GM23248 (cell line): ENCODE results near the gene SSTR5. TPM values are rescaled to one million over a fixed set of nuclear protein-coding genes. Genes with fewer than 3 reads are reported as not detected.

ENCODE experiments used
- DNase-seq: peaks from one replicate; pipeline ENCODE4 v3.0.0-alpha.2; 2015
- H2AFZ ChIP-seq: fragments of 200-600 bp; sonication (generic); 2 replicates; pipeline ENCODE4 v1.6.1; 2016; ENCODE audit warnings: antibody characterized with exemption
- H3F3A ChIP-seq: fragments of 200-600 bp; sonication (generic); 2 replicates; pipeline ENCODE4 v1.6.1; 2016; ENCODE audit warnings: mild to moderate bottlenecking, antibody characterized with exemption, mixed run types; ENCODE audit not compliant: insufficient read depth
- H3K27ac ChIP-seq: fragments of 200-600 bp; sonication (generic); 2 replicates; pipeline ENCODE4 v1.5.1; 2016; ENCODE audit warnings: mild to moderate bottlenecking
- H3K27me3 ChIP-seq: fragments of 200-600 bp; sonication (generic); replicated peaks from 2 replicates; pipeline ENCODE4 v1.6.1; 2016; ENCODE audit warnings: mild to moderate bottlenecking; ENCODE audit not compliant: insufficient read depth
- H3K36me3 ChIP-seq: fragments of 200-600 bp; sonication (generic); 2 replicates; pipeline ENCODE4 v1.6.1; 2016; ENCODE audit warnings: low read depth, mild to moderate bottlenecking
- H3K4me1 ChIP-seq: fragments of 200-600 bp; sonication (generic); 2 replicates; pipeline ENCODE4 v1.6.1; 2016; ENCODE audit warnings: mild to moderate bottlenecking; ENCODE audit not compliant: insufficient read depth
- H3K4me2 ChIP-seq: fragments of 200-600 bp; sonication (generic); one replicate; pipeline ENCODE4 v1.6.1; 2016; ENCODE audit warnings: mild to moderate bottlenecking; ENCODE audit not compliant: unreplicated experiment
- H3K4me3 ChIP-seq: fragments of 200-600 bp; sonication (generic); 2 replicates; pipeline ENCODE4 v1.5.1; 2016; ENCODE audit warnings: mild to moderate bottlenecking
- H3K79me2 ChIP-seq: fragments of 200-600 bp; sonication (generic); 2 replicates; pipeline ENCODE4 v1.6.1; 2016; ENCODE audit warnings: mild to moderate bottlenecking; ENCODE audit not compliant: insufficient read depth
- H3K9ac ChIP-seq: fragments of 200-600 bp; sonication (generic); 2 replicates; pipeline ENCODE4 v1.6.1; 2016; ENCODE audit warnings: mild to moderate bottlenecking
- H3K9me2 ChIP-seq: fragments of 200-600 bp; sonication (generic); 2 replicates; pipeline ENCODE4 v1.6.1; 2016; ENCODE audit warnings: mixed run types, mild to moderate bottlenecking, moderate library complexity; ENCODE audit not compliant: insufficient read depth
- H3K9me3 ChIP-seq: fragments of 200-600 bp; sonication (generic); one replicate; pipeline ENCODE4 v1.6.1; 2017; ENCODE audit warnings: low read depth
- H4K20me1 ChIP-seq: fragments of 200-600 bp; sonication (generic); 2 replicates; pipeline ENCODE4 v1.6.0; 2016; ENCODE audit not compliant: insufficient read depth
- EZH2 ChIP-seq: fragments of 200-600 bp; sonication (generic); IDR thresholded peaks from 2 replicates; pipeline ENCODE4 v1.6.1; 2018; ENCODE audit warnings: antibody characterized with exemption, mild to moderate bottlenecking; ENCODE audit not compliant: insufficient read depth, poor library complexity, severe bottlenecking
- EZH2phosphoT487 ChIP-seq: fragments of 200-600 bp; sonication (generic); IDR thresholded peaks from 2 replicates; pipeline ENCODE4 v1.6.1; 2018; ENCODE audit warnings: antibody characterized with exemption, moderate library complexity, mild to moderate bottlenecking, low read depth; ENCODE audit not compliant: insufficient read depth
- WGBS, 2 experiments: methylation state at CpG; one replicate each; pipeline ENCODE4 v1.1.6; 2015 to 2017; ENCODE audit warnings: low lambda C conversion rate in 2 of 2, low coverage in 1 of 2; ENCODE audit errors: missing lambda C conversion rate in 2 of 2; 5-methylcytosine and 5-hydroxymethylcytosine counted together
- in situ Hi-C: fragments of 300-500 bp; cut with MboI; formaldehyde crosslinking; loops from 2 replicates; pipeline ENCODE4 v1.15.0; 2020
- polyA plus RNA-seq: library from polyadenylated mRNA; unstranded; fragments of >200 nt; fragmentation: Nextera tagmentation; extraction: Ambion mirVana; gene quantifications from 2 replicates; pipeline ENCODE4 v1.2.1, GENCODE V29; 2016
- total RNA-seq: library from RNA; depleted of rRNA; stranded (reverse); fragments of >200 nt; shearing (Covaris generic); gene quantifications from 2 replicates; pipeline ENCODE4 v1.2.3, GENCODE V29; 2014

SSTR5 gene
- total and polyA plus RNA-seq, 2 experiments from 2014 or later = not detected

GRCh38 chr16:1073262-1073558, 663 bp downstream of the SSTR5 start:
- in situ Hi-C loops = loop anchor here (25.0 kb wide), 1 partner anchor 261 kb away; the partner anchor contains the start of gene GNG13
- no peak for DNase-seq
- no peak overlapping the region for H3K9ac ChIP-seq
- 43 to 63% methylated on average over 5 to 11 of the region's 13 CpGs for WGBS, 2 experiments
- no peak overlapping the region for H3K4me3 ChIP-seq
- H3K9me3 ChIP-seq = no peaks in the 10 kb centered on the region
- H3K4me2 ChIP-seq = no peak overlapping the region
- no peak overlapping the region for H2AFZ ChIP-seq
- H3F3A ChIP-seq = no peaks in the 10 kb centered on the region
- no peaks in the 10 kb centered on the region for H3K9me2 ChIP-seq
- H3K4me1 ChIP-seq = no peaks in the 10 kb centered on the region
- no peaks in the 10 kb centered on the region for H4K20me1 ChIP-seq
- H3K36me3 ChIP-seq = no peaks in the 10 kb centered on the region
- no peak overlapping the region for H3K27ac ChIP-seq
- H3K27me3 ChIP-seq = peaks cover 23% of the 10 kb centered on the region
- TF ChIP-seq EZH2phosphoT487 = no peak
- H3K79me2 ChIP-seq = no peaks in the 10 kb centered on the region

- no peaks in the 10 kb centered on the region for H3K36me3 ChIP-seq
- H3K27ac ChIP-seq = no peak overlapping the region
- H3K9me2 ChIP-seq = no peaks in the 10 kb centered on the region
- in situ Hi-C loops = loop anchor here (25.0 kb wide), 1 partner anchor 261 kb away; the partner anchor contains the start of gene GNG13
- H3K4me1 ChIP-seq = no peaks in the 10 kb centered on the region
- no peak for DNase-seq
- peaks cover 23% of the 10 kb centered on the region for H3K27me3 ChIP-seq
- H4K20me1 ChIP-seq = no peaks in the 10 kb centered on the region
- H3K79me2 ChIP-seq = no peaks in the 10 kb centered on the region
- WGBS, 2 experiments = 43 to 50% methylated on average over 26 to 30 of the region's 30 CpGs
- H3K4me3 ChIP-seq = no peak overlapping the region
- H2AFZ ChIP-seq = no peak overlapping the region
- TF ChIP-seq EZH2 = no peak
- TF ChIP-seq EZH2phosphoT487 = no peak
- no peaks in the 10 kb centered on the region for H3F3A ChIP-seq
- H3K9me3 ChIP-seq = no peaks in the 10 kb centered on the region
- no peak overlapping the region for H3K9ac ChIP-seq
- H3K4me2 ChIP-seq = no peak overlapping the region
Measured at GRCh38 chr16:1073566-1074378, 1.2 kb downstream of the SSTR5 start.

GRCh38 chr16:1074379-1074649, 1.8 kb downstream of the SSTR5 start:
- Histone ChIP-seq H3K4me1 (no peaks in the 10 kb centered on the region), H3K9me3 (no peaks in the 10 kb centered on the region), H3K4me3 (no peak overlapping the region), H3K36me3 (no peaks in the 10 kb centered on the region), H3K9me2 (no peaks in the 10 kb centered on the region), H3K79me2 (no peaks in the 10 kb centered on the region), H2AFZ (no peak overlapping the region), H3K27ac (no peak overlapping the region), H3K27me3 (peaks cover 23% of the 10 kb centered on the region), H4K20me1 (no peaks in the 10 kb centered on the region), H3F3A (no peaks in the 10 kb centered on the region), H3K4me2 (no peak overlapping the region), H3K9ac (no peak overlapping the region)
- 27 to 36% methylated on average over 11 of the region's 11 CpGs for whole genome bisulfite sequencing, 2 experiments
- in situ Hi-C loops = loop anchor here (25.0 kb wide), 1 partner anchor 262 kb away; the partner anchor contains the start of gene GNG13
- DNase-seq = no peak
- TF ChIP-seq EZH2phosphoT487 = no peak

GRCh38 chr16:1075546-1075945, 3.0 kb downstream of the SSTR5 start:
- H3K9me3 ChIP-seq = no peaks in the 10 kb centered on the region

More at GRCh38 chr16:1075546-1075945, 3.0 kb downstream of the SSTR5 start:
- no peak for DNase-seq
- Histone ChIP-seq H3K9me2 (no peaks in the 10 kb centered on the region), H3K4me1 (no peaks in the 10 kb centered on the region), H3K79me2 (no peaks in the 10 kb centered on the region), H4K20me1 (no peaks in the 10 kb centered on the region), H3K27ac (no peak overlapping the region), H2AFZ (no peak overlapping the region), H3K4me2 (no peak overlapping the region), H3K27me3 (peaks cover 20% of the 10 kb centered on the region), H3F3A (no peaks in the 10 kb centered on the region), H3K4me3 (no peak overlapping the region), H3K36me3 (no peaks in the 10 kb centered on the region), H3K9ac (no peak overlapping the region)
- no peak for TF ChIP-seq EZH2phosphoT487
- WGBS, 2 experiments = 79 to 92% methylated on average over 10 to 13 of the region's 13 CpGs
- in situ Hi-C loops = no loop called here
